22Rv1 (cell line): Measurements from ENCODE around the gene KIF26A.

Source experiments
- H3K27ac ChIP-seq: fragments of 450-650 bp; 2 replicates; pipeline ENCODE4 v1.5.1; 2017
- ZFX ChIP-seq: fragments of 450-650 bp; IDR thresholded peaks from 2 replicates; pipeline ENCODE4 v1.6.1; 2017; ENCODE audit warnings: antibody characterized with exemption, borderline replicate concordance
- TF ChIP-seq, protein P1 (sequence below): fragments of 450-650 bp; IDR thresholded peaks from 2 replicates; pipeline ENCODE4 v1.5.1; 2017; ENCODE audit warnings: mild to moderate bottlenecking

KIF26A gene

DNA sequence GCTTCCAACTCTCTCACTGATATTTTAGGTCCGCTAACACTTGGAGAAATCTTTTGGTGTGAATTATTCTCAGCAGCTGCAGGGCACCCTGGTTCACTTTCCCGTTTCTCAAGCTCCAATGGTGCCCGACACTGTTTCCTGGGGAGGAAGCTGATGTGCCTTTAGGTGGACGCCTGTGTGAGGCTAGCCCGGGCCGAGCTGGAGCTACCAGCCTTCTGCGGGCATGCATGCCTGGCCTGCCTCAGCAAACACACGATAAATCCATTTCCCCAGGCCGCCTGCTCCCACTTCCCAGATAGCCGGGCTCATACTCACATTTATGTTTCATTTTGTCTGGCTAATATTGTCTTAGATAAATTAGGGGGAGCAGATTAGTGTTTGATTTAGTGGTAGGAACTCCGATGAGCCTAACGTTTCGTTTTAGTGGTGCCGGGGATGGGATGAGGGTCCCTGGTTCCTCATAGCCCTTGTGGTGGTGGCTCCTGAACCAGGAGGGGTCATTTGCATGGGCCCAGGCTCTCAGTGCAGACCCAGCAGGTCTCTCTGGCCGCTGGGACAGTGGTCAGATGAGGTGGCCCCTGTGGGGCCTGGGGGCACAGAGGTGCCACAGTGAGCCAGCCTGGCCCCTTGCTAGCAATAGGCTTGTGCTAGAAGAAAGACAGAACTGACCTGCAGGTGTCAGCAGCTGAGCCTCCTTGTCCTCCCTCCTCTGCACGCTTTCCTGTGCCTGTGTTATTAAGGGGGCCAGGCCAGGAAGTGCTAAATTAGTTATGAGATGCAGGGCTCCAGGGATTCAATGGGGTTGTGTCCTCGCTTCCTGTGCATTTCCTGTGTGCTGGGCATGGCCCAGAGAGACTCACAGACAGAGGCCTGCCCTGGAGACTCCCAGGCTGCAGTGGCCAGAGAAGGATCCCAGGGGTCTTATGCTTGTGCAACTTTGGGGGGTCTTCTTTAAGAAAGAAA, 88.3 kb downstream of the KIF26A start:
- TF ChIP-seq, protein P1, sequence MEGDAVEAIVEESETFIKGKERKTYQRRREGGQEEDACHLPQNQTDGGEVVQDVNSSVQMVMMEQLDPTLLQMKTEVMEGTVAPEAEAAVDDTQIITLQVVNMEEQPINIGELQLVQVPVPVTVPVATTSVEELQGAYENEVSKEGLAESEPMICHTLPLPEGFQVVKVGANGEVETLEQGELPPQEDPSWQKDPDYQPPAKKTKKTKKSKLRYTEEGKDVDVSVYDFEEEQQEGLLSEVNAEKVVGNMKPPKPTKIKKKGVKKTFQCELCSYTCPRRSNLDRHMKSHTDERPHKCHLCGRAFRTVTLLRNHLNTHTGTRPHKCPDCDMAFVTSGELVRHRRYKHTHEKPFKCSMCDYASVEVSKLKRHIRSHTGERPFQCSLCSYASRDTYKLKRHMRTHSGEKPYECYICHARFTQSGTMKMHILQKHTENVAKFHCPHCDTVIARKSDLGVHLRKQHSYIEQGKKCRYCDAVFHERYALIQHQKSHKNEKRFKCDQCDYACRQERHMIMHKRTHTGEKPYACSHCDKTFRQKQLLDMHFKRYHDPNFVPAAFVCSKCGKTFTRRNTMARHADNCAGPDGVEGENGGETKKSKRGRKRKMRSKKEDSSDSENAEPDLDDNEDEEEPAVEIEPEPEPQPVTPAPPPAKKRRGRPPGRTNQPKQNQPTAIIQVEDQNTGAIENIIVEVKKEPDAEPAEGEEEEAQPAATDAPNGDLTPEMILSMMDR, result no peak
- TF ChIP-seq ZFX, result no peak
- no peak overlapping the region for H3K27ac ChIP-seq

DNA sequence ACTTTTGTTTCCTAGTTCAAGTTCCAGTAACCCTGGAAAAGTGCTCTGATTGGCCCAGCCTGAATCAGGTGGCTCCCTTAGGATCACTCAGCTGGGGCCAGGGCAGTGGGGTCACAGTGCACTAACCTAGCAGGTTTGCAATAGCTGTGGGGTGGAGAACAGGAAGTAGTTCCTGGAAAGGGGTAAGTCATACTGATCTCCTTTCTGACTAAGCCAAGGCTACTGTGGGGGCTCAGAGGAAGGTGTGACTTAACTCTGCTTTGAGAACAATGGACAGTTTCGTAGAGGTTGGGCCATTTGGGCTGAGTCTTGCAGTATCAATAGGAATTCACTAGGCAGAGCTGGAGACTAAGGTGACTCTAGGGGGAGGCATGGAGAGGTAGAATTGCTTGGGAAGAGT, 89.4 kb downstream of the KIF26A start:
- no peak overlapping the region for H3K27ac ChIP-seq

DNA sequence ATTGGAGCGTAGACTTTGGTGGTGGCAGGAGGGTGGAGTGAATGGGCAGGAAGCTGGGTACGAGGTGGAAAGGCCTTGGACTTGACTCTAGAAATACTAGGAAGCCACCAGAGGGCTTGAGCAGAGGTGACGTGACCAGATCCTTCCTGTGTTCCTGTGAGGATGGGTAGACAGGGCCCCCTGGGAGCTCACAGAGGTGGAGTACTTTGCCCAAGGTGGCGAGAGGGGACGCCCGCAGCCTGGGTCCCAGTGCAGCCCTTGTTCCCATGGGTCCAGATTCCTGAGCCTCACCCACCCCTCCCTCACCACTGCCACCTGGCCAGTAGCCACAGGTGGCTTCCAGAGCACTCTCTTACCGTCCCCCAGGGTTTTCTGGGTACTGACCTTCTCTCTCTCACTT, 89.8 kb downstream of the KIF26A start:
- no peak for TF ChIP-seq ZFX
- TF ChIP-seq, protein P1, result no peak
- no peak overlapping the region for H3K27ac ChIP-seq

More for the DNA sequence above, 89.4 kb downstream of the KIF26A start:
- TF ChIP-seq, protein P1, result no peak
- no peak for TF ChIP-seq ZFX

DNA sequence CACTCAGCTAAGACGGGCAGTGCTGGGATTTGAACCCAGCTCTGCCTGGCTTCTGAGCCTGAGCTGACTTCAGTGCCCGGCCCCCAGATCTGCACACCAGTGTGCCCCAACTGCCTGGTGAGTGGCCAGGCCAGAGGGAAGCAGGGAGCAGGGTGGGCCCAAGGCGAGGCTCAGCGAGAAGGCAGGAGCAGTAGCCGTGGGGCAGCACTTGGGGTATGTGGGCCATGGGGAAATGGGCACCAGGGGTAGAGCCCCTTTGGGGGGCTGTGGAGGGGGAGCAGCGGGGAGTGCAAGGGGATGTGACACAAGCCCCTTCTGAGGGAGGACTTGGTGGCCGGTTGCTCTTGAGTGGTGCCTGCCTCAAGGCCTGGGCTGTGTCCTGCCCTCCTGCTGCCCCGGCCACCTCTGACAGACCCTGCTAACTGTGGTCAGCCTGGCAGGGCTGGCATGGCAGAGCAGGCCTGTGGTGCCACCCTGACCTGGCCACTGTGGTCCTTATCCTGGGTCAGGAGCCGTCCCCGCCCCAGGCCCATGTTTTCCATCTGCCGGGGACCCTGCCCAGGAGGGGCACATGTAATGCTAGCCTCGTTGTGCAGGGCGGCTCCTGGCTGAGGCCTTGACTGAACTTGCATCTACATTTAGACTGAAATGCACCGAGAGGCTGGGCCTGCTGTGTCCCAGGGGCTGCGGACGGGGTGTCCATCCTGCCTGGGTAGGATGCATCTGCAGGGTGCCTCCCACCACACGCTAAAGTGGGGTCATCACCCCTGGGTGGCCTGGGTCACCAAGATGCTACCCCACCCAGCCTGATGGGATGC, 90.5 kb downstream of the KIF26A start:
- H3K27ac ChIP-seq, result no peak overlapping the region
- TF ChIP-seq, protein P1, result no peak

DNA sequence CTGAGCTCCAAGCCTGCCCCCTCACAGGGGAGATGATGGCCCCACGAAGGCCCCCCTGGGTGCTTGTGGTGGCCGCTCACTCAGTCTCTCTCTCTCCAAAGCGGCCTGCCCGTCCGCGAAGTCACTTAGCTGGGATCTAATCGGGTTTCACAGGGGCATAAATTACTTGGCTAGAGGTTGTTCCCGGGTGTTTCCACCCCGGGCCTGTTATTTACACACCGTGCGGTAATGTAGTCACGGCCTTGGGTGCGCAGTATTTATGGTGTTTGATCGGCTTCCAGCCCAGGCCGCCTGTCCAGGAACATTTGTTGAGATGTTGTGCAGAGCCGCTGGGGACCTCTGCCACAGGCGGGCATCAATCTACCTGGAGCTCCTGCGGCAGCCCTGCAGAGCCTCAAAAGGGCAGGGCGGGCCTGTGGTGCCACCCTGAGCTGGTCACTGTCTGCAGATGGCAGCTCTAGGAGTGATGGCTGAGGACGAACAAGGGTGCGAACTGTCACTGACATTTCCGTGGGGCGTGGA, 91.2 kb downstream of the KIF26A start:
- no peak for TF ChIP-seq ZFX
- TF ChIP-seq, protein P1, result no peak
- H3K27ac ChIP-seq, result no peak overlapping the region

DNA sequence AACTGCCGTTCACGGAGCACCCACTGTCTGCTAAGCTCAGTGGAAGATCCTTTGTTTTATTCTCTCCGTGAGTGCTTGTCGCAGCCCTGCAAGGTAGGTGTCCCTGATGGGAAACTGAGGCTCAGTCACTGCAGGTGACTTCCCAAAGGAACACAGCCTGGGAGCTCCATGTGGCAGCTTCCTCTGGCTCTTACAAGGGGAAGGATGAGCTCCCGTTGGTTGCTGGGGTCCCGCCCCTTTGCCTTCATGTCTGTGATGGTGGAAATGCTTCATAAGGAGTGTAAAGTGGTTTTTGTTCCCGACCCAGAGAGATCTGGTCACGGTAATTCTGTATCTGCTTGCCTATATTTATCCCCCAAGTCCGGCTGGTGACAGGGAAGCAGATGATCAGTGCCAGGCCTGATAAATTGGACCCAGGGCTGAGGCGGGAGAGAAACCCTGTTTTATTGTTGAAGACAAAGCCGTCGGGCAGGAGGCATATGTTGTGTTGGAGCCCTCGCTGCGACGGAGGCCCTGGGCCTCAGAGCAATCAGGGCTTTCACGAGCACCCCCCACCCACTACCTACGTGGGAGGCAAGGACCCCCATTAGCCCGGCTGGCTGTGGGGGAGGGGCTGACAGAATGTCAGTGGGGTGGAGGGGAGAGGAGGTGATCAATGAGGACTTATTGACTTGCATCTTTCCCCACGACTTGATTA, 91.9 kb downstream of the KIF26A start:
- TF ChIP-seq, protein P1, result no peak
- TF ChIP-seq ZFX, result no peak

More for the DNA sequence above, 91.9 kb downstream of the KIF26A start:
- no peak overlapping the region for H3K27ac ChIP-seq
